NCI-H460 (cell line): ENCODE measurements around the gene APLN. TPM values are rescaled to one million over a fixed set of nuclear protein-coding genes. Genes with fewer than 3 reads are reported as not detected.
A peak's percentile ranks its signal among the peaks of the same experiment; 100 is the strongest.

Source experiments
- DNase-seq: peaks from one replicate; pipeline ENCODE4 v3.0.0-alpha.2; 2016; ENCODE audit warnings: low read depth; ENCODE audit errors: extremely low read depth
- total RNA-seq: library from RNA; depleted of rRNA; stranded (reverse); fragments of >200 nt; shearing (Covaris generic); gene quantifications from 2 replicates; pipeline ENCODE4 v1.2.3, GENCODE V29; 2014

The APLN gene
- total RNA-seq, 1 experiment from 2014 or later: 9.8 TPM

- DNase-seq: no peak
These were observed 12.1 kb downstream of the APLN start for GRCh38 chrX:129642641-129643040.

- no peak for DNase-seq
These were observed 12.8 kb downstream of the APLN start for GRCh38 chrX:129641941-129642340.

GRCh38 chrX:129641469-129641868, 13.3 kb downstream of the APLN start:
- DNase-seq: no peak

- DNase-seq: no peak
These were observed 14.0 kb downstream of the APLN start for GRCh38 chrX:129640737-129641136.

- no peak for DNase-seq
These were observed 15.8 kb downstream of the APLN start for GRCh38 chrX:129638917-129639316.

GRCh38 chrX:129637217-129638109, 17.3 kb downstream of the APLN start:
- peak; percentile 65 for DNase-seq

GRCh38 chrX:129636175-129636681, 18.5 kb downstream of the APLN start:
- no peak for DNase-seq

GRCh38 chrX:129634541-129634940, 20.2 kb downstream of the APLN start:
- DNase-seq: no peak

- no peak for DNase-seq
These were observed 22.3 kb downstream of the APLN start for GRCh38 chrX:129632443-129632842.

- DNase-seq: no peak
These were observed 22.9 kb downstream of the APLN start for GRCh38 chrX:129631849-129632248.

GRCh38 chrX:129629837-129630236, 24.9 kb downstream of the APLN start:
- no peak for DNase-seq

GRCh38 chrX:129626026-129626425, 28.7 kb downstream of the APLN start:
- no peak for DNase-seq

- DNase-seq: no peak
These were observed 31.9 kb downstream of the APLN start for GRCh38 chrX:129622757-129623301.

GRCh38 chrX:129618997-129619396, 35.8 kb downstream of the APLN start:
- no peak for DNase-seq

- no peak for DNase-seq
These were observed 37.3 kb downstream of the APLN start for GRCh38 chrX:129617420-129617819.

- no peak for DNase-seq
These were observed 40.1 kb downstream of the APLN start for GRCh38 chrX:129614481-129615255.

GRCh38 chrX:129613596-129613995, 41.2 kb downstream of the APLN start:
- DNase-seq: no peak

GRCh38 chrX:129612396-129612795, 42.4 kb downstream of the APLN start:
- DNase-seq: no peak

GRCh38 chrX:129609395-129609794, 45.4 kb downstream of the APLN start:
- no peak for DNase-seq

- no peak for DNase-seq
These were observed 46.3 kb downstream of the APLN start for GRCh38 chrX:129608496-129608895.

GRCh38 chrX:129606918-129607317, 47.8 kb downstream of the APLN start:
- DNase-seq: peak; percentile 71
